ENCODE results near the gene TRIM50.
"Not testable (repeated sequence)": the region's sequence is repeated elsewhere in the genome, so short reads cannot be mapped to it uniquely, and the experiment has no call there.

TRIM50 gene

GRCh38 chr7:73314271-73314670, 13.6 kb downstream of the TRIM50 start:
- no peak for DNase-seq (ENCODE audit: low read depth in 2 of 2)

- no peak for DNase-seq (ENCODE audit: low read depth in 2 of 2)
Observed at GRCh38 chr7:73313521-73313906, 14.4 kb downstream of the TRIM50 start.

- DNase-seq (ENCODE audit: low read depth in 2 of 2), result no peak
Observed at GRCh38 chr7:73312831-73313520, 14.9 kb downstream of the TRIM50 start.

- DNase-seq (ENCODE audit: low read depth in 2 of 2), result not testable (repeated sequence)
Observed at GRCh38 chr7:73311421-73311820, 16.5 kb downstream of the TRIM50 start.

GRCh38 chr7:73308665-73309214, 19.1 kb downstream of the TRIM50 start, which contains the start of gene NSUN5:
Gene NSUN5, minus strand, starts transcription at chr7:73308826. Its CDS starts 36 bp downstream, at chr7:73308790.
- DNase-seq (ENCODE audit: low read depth in 2 of 2), result peak; percentile 86 to 88

- no peak for DNase-seq (ENCODE audit: low read depth in 2 of 2)
Observed at GRCh38 chr7:73308074-73308664, 19.7 kb downstream of the TRIM50 start.

GRCh38 chr7:73307436-73307835, 20.4 kb downstream of the TRIM50 start:
- DNase-seq (ENCODE audit: low read depth in 2 of 2), result no peak

GRCh38 chr7:73304612-73305387, 23.1 kb downstream of the TRIM50 start:
- DNase-seq (ENCODE audit: low read depth in 2 of 2), result not testable (repeated sequence)

- no peak for DNase-seq (ENCODE audit: low read depth in 2 of 2)
Observed at GRCh38 chr7:73304071-73304470, 23.8 kb downstream of the TRIM50 start.

- no peak for DNase-seq (ENCODE audit: low read depth in 2 of 2)
Observed at GRCh38 chr7:73303546-73303945, 24.3 kb downstream of the TRIM50 start.

- DNase-seq (ENCODE audit: low read depth in 2 of 2), result not testable (repeated sequence)
Observed at GRCh38 chr7:73302846-73303245, 25.0 kb downstream of the TRIM50 start.

- DNase-seq (ENCODE audit: low read depth in 2 of 2), result not testable (repeated sequence)
Observed at GRCh38 chr7:73301108-73301507, 26.8 kb downstream of the TRIM50 start.

- not testable (repeated sequence) for DNase-seq (ENCODE audit: low read depth in 2 of 2)
Observed at GRCh38 chr7:73299812-73300211, 28.1 kb downstream of the TRIM50 start.

GRCh38 chr7:73297706-73298105, 30.2 kb downstream of the TRIM50 start:
- DNase-seq (ENCODE audit: low read depth in 2 of 2), result not testable (repeated sequence)

- not testable (repeated sequence) for DNase-seq (ENCODE audit: low read depth in 2 of 2)
Observed at GRCh38 chr7:73297235-73297634, 30.6 kb downstream of the TRIM50 start.

- not testable (repeated sequence) for DNase-seq (ENCODE audit: low read depth in 2 of 2)
Observed at GRCh38 chr7:73277210-73277609, 50.7 kb downstream of the TRIM50 start.

GRCh38 chr7:73267813-73268212, 60.1 kb downstream of the TRIM50 start:
- not testable (repeated sequence) for DNase-seq (ENCODE audit: low read depth in 2 of 2)

- not testable (repeated sequence) for DNase-seq (ENCODE audit: low read depth in 2 of 2)
Observed at GRCh38 chr7:73266719-73267368, 61.0 kb downstream of the TRIM50 start.

Measured in stimulated activated CD8-positive, alpha-beta memory T cell treated with anti-CD3 and anti-CD28 coated beads, Interleukin-2, amount 100 ng/mL, for 48 hours (primary cell).